Endothelial cell of umbilical vein (primary cell): ENCODE results near the gene SLC25A13.

Experiments used
- EZH2 ChIP-seq: IDR thresholded peaks from 2 replicates; pipeline ENCODE4 v1.6.1; 2012; ENCODE audit warnings: borderline replicate concordance, low read depth, mild to moderate bottlenecking, moderate library complexity, low read length, inconsistent platforms; ENCODE audit not compliant: severe bottlenecking
- FOS ChIP-seq: IDR thresholded peaks from 2 replicates; pipeline ENCODE4 v1.6.1; 2011; ENCODE audit warnings: mild to moderate bottlenecking, low read length, moderate library complexity, borderline replicate concordance; ENCODE audit not compliant: insufficient read depth
- GATA2 ChIP-seq: IDR thresholded peaks from 2 replicates; pipeline ENCODE4 v1.7.0; 2011; ENCODE audit warnings: low read depth, mild to moderate bottlenecking, moderate library complexity, mixed read lengths, low read length; ENCODE audit not compliant: insufficient read length, insufficient read depth
- JUN ChIP-seq: IDR thresholded peaks from 2 replicates; pipeline ENCODE4 v1.6.1; 2011; ENCODE audit warnings: borderline replicate concordance, low read depth; ENCODE audit not compliant: insufficient read length, insufficient read depth
- POLR2A ChIP-seq: IDR thresholded peaks from 2 replicates; pipeline ENCODE4 v1.6.1; 2012; ENCODE audit warnings: low read depth, mild to moderate bottlenecking, control low read depth, low read length
- POLR2AphosphoS5 ChIP-seq: IDR thresholded peaks from 2 replicates; pipeline ENCODE4 v1.6.1; 2012; ENCODE audit warnings: low read depth, mild to moderate bottlenecking, control low read depth, low read length, moderate library complexity; ENCODE audit not compliant: insufficient read depth
- TF ChIP-seq, protein P1 (sequence below), 2 donors: IDR thresholded peaks; 1 replicate in 1 of 2; 2 replicates in 1 of 2; pipeline ENCODE4 v1.5.1; 2011; ENCODE audit warnings: low read length in 2 of 2, mild to moderate bottlenecking in 2 of 2, moderate library complexity in 2 of 2, control low read depth in 1 of 2, inconsistent platforms in 1 of 2, low read depth in 1 of 2; ENCODE audit not compliant: insufficient read depth in 1 of 2; ENCODE audit errors: extremely low read depth in 1 of 2

DNA sequence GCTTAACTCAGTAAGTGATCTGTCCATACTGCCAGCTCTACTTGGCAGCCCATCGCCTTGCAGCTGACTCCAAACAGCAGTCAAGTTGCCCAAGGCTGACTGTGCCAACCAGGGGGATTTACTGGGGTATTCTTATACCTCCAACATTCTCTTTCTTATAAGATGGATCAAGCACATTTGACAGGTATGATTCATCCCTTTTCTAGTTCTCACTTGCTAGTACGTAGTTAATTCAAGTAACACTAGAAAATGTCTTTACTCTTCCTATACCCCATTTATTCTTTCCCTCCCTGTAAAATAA, 77.0 kb downstream of the SLC25A13 start:
- TF ChIP-seq EZH2 (no peak), POLR2A (no peak), POLR2AphosphoS5 (no peak), JUN (no peak), FOS (no peak), GATA2 (no peak)
- TF ChIP-seq, protein P1, sequence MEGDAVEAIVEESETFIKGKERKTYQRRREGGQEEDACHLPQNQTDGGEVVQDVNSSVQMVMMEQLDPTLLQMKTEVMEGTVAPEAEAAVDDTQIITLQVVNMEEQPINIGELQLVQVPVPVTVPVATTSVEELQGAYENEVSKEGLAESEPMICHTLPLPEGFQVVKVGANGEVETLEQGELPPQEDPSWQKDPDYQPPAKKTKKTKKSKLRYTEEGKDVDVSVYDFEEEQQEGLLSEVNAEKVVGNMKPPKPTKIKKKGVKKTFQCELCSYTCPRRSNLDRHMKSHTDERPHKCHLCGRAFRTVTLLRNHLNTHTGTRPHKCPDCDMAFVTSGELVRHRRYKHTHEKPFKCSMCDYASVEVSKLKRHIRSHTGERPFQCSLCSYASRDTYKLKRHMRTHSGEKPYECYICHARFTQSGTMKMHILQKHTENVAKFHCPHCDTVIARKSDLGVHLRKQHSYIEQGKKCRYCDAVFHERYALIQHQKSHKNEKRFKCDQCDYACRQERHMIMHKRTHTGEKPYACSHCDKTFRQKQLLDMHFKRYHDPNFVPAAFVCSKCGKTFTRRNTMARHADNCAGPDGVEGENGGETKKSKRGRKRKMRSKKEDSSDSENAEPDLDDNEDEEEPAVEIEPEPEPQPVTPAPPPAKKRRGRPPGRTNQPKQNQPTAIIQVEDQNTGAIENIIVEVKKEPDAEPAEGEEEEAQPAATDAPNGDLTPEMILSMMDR (IDR thresholded peaks at IDR 0.05; ENCODE audit: extremely low read depth in 1 of 2, insufficient read depth in 1 of 2, low read depth in 1 of 2, low read length in 2 of 2): no peak
